Measurements from ENCODE around the gene GSK3B.
"Not testable (repeated sequence)": the region's sequence is repeated elsewhere in the genome, so short reads cannot be mapped to it uniquely, and the experiment has no call there.

Gene GSK3B

DNA sequence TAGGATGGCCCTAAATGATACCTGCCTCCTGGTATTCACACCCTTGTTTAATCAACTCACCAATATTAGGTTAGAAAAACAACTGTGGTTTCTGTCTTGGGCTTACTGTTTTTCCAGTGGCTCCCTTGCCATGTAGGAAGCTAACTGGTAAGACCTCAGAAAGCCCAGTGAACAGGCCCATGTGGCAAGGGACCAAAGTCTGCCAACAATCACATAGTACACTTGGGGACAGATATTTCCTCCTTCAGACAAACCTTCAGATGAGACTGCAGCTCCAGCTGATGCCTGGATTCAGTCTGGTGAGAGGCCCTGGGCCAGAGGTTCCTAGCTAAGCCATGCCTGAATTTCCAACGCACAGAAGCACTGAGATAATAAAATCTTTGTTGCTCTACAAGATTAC lies 96.1 kb downstream of the GSK3B start:
- no peak for DNase-seq

GRCh38 chr3:119990888-119991287 lies 103.4 kb downstream of the GSK3B start:
- no peak for DNase-seq

DNA sequence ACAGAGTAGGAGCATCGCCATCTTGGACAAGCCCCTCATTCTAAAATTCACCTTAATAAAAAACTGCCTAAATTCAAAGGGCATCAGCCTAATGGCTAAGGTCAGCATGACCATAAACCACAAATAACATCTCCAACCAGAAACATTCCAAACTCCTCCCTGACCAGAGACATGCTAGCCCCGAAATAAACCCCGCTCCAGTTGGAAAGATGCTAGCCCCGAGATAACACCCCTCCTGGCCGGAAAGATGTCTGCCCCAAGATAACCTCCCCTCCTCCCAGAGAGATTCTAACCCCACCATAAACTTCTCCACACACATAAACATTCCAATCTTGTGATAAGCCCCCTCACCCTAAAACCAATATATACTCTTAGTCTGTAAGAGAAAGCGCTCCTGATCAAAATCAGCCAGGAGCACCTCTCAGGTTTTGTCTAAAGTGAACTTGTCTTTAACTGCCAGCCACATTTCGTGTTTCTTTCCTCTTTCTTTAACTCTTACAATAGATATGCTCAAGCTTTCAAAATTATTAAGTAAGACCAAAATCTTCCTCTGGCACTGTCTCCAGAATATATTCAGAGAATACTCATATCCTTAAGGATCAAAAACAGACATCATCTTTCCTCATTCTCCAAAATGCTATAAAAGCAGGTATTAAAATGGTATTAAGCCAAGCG lies 104.1 kb downstream of the GSK3B start:
- DNase-seq, result no peak

- DNase-seq, result not testable (repeated sequence)
Observed at GRCh38 chr3:119986812-119987211, 107.4 kb downstream of the GSK3B start.

- DNase-seq, result no peak
Observed at GRCh38 chr3:119981386-119981785, 112.9 kb downstream of the GSK3B start.

GRCh38 chr3:119978554-119979208 lies 115.6 kb downstream of the GSK3B start:
- DNase-seq, result no peak

DNA sequence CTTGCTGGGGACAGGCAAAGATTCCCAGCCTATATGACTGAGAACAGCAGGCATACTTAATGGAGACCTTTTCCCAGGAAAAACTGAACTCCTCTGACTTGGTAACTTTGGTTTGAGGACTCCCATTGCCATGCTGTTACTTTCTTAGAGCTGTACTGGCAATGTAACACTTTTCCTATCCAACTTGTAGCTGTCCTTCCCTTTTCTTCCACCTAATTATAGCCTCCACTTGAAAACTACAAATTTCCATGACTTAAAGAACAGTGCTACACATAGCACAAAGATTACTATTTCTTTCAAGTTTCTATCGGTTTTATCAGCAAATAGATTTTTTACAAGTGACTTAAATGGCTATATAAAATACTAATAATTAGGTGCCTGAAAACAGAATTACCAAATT lies 116.9 kb downstream of the GSK3B start:
- DNase-seq, result no peak

- DNase-seq, result no peak
Observed at GRCh38 chr3:119976214-119976613, 118.0 kb downstream of the GSK3B start.

- DNase-seq, result no peak
Observed at GRCh38 chr3:119974656-119975055, 119.6 kb downstream of the GSK3B start.

- DNase-seq, result no peak
Observed at GRCh38 chr3:119973018-119973646, 121.1 kb downstream of the GSK3B start.

DNA sequence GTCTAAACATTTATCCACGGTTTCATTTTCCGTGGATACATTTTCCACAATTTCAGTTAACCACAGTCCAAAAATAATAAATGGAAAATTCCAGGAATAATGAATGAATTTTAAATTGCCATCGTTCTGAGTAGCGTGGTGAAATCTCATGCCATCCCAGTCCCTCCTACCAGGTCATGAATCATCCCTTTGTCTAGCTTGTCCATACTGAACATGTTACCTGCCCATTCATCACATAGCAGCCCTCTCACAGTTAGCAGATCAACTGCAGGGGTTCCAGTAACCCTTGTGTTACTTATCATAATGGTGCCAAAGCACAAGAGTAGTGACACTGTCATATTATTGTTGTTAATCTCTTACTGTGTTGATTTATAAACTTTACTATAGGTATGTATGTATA lies 124.5 kb downstream of the GSK3B start:
- no peak for DNase-seq

DNA sequence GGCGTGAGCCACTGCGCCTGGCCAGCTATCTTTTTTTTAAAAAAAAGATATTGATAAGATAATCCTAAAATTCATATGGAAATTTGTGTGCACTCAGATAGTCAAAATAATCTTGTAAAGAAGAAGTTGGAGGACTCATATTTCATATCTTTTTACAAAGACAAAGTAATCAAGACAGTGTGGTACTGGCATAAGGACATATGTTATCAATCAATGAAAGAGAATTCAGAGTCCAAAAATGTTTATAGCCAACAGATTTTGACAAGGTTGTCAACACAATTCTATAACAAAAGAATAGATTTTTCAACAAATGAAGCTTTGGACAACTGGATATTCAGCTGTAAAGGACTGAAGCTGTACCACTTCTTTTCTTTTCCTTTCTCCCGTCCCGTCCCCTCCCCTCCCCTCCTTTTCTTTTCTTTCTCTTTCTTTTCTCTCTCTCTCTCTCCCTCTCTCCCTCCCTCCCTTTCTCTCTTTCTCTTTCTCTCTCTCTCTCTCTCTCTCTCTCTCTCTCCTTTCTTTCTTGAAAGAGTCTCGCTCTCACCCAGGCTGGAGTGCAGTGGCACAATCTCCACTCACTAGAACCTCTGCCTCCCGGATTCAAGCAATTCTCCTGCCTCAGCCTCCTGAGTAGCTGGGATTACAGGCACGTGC lies 126.8 kb downstream of the GSK3B start:
- no peak for DNase-seq

DNA sequence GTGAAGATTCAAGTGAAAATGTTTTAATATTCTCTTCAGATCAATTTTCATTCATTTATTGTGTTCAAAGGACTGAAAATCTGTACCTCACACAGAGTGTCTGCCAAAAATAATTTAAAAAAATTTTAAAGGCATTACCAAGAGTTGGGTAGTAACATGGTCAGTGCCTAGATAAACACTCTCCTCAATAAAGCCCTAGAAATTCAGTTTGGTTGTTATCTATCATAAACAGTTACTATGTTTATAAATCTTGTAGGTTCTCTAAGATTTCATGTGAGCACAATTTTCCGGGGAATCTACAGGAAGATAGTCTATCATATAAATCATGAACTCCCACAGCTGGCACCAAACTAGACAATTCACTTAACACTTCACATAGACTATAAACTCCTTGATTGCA lies 128.6 kb downstream of the GSK3B start:
- DNase-seq, result peak; percentile 28

DNA sequence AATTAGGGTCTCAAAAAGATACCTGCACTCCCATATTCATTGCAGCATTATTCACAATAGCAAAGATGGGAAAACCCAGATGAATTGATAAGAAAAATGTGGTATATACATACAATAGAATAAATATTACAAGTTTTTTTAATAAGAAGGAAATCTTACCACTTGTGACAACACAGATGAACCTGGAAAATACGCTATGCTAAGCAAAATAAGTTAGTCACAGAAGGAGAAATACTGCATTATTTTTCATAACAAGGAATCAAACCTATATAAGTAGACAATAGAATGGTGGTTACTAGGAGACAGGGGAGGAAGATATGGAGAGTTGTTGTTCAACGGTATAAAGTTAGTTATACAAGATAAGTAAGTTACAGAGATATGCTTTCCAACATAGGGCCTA lies 130.0 kb downstream of the GSK3B start:
- DNase-seq, result no peak

GRCh38 chr3:119955972-119956371 lies 138.3 kb downstream of the GSK3B start:
- no peak for DNase-seq

DNA sequence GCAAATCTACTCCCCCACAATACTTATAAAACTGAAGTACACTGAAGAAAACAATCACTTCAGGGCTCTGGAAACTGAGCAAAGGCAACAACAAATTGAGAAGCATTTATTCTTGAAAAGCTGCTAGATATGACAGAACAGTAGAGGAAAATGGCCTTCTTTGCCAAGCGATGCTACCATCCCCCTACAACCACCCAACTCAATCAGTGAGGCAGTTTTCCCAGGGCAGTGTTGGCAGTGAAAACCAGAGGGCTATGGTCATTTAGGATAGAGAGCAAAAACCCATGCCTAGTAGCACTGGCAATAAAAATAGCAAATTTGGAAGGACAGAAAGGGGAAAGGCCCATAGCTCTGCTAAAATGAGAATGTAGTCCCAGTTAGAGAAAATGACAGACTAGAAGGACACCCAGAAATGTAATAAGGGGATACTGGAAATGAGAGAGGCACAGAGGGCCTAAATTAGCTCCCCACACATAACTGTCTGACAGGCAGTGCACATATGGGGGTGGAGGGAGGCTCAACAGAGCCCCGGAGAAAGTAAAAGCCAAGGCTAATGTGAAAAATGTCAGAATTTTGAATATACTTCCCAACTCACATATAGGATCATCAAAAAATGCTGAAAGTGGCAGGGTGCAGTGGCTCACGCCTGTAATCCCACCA lies 143.5 kb downstream of the GSK3B start:
- no peak for DNase-seq

DNA sequence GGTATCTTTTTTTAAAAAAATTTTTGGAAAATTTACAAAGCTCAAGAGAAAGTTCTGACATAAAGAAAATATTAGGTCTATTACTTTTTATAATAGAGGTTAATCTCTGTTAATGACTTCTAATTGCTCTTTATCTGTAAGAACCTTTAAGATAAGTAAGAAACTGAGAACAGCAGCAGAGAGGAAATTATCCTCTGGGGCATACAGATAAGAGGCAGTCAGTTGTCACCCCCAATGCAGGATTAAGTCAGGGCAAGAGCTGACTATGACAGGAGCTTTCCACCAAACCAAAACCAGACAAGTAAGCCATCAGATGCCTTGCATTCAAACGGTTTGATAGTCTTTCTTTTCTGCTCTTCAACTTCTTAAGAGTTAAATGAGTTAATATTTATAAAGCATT lies 149.0 kb downstream of the GSK3B start:
- peak; percentile 83 for DNase-seq

DNA sequence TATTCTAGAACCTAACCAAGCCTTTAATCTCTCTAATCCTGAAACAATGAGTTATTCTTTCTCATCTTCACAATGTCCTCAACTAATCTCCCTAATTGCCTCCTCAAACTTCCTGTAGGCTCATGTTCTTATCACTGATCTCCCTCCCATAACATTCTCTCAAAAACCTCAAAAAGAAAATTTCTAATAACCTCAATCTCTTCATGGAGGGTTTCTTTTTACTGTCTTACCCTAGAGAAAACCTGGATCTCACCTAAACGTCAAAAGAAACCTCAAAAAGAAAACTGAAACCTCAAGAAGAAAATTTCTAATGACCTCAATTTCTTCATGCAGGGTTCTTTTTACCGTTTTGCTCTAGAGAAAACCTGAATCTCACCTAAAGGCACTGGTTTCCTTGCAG lies 150.2 kb downstream of the GSK3B start:
- no peak for DNase-seq

DNA sequence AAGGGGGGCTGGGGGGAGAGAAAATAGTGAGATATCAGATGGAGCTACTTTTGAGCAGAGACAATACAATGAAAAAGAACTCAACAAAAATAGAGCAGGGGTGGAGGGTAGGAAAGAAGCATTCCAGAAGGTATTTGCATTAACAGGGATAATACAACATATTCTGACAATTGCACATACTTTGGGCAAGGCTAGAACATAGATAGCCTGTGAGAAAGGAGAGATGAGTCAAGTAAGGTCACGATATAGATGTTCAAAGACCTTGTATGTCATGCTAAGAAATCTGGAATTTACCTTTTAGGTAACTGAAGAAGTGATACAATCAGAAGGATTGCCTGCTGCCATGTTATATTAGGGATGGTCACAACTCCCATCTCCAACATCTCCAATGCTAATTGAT lies 155.2 kb downstream of the GSK3B start:
- no peak for DNase-seq

- peak; percentile 60 for DNase-seq
Observed at GRCh38 chr3:119937229-119937628, 157.0 kb downstream of the GSK3B start.

GRCh38 chr3:119934249-119934648 lies 160.0 kb downstream of the GSK3B start:
- no peak for DNase-seq

DNA sequence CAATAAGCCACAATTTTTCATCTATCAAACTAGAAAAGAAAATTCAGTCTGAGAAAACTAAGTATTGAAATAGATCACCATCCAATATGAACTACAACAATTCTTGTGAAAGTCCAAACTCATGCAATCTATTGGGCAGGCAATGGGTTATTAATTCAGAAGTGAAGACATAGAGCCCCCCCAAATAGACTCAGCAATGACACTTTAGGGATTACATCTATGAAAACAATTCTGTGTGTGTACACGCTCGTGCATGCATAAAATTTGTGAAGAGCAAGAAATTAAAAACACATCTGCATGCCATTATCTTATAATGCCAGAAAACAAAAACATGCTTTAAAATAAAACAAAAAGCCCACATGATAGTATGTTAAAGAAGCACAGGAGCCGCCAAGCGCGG lies 161.0 kb downstream of the GSK3B start:
- no peak for DNase-seq

- no peak for DNase-seq
Observed at GRCh38 chr3:119930286-119930685, 164.0 kb downstream of the GSK3B start.
